GM08714 (cell line): ENCODE measurements around the gene RNF17.
"Not testable (repeated sequence)": the region's sequence is repeated elsewhere in the genome, so short reads cannot be mapped to it uniquely, and the experiment has no call there.

Experiments used
- H3K4me3 ChIP-seq: fragments of 200-500 bp; sonication (Bioruptor generic); 2 replicates; pipeline ENCODE4 v1.5.1; 2014; ENCODE audit warnings: mild to moderate bottlenecking, low read length, inconsistent platforms
- ZNF274 ChIP-seq: IDR thresholded peaks from 2 replicates; pipeline ENCODE4 v1.6.1; 2012; ENCODE audit warnings: mild to moderate bottlenecking, low read depth, low read length

Gene RNF17

GRCh38 chr13:24764276-24764630 lies 284 bp downstream of the RNF17 start:
- TF ChIP-seq ZNF274: no peak
- H3K4me3 ChIP-seq: no peak overlapping the region

- H3K4me3 ChIP-seq: no peak overlapping the region
- TF ChIP-seq ZNF274: no peak
These were observed 13.2 kb downstream of the RNF17 start for GRCh38 chr13:24777171-24777570.

GRCh38 chr13:24784319-24784718 lies 20.4 kb downstream of the RNF17 start:
- H3K4me3 ChIP-seq: no peak overlapping the region
- TF ChIP-seq ZNF274: no peak

GRCh38 chr13:24788538-24788937 lies 24.6 kb downstream of the RNF17 start:
- H3K4me3 ChIP-seq: no peak overlapping the region
- no peak for TF ChIP-seq ZNF274

GRCh38 chr13:24802074-24802473 lies 38.1 kb downstream of the RNF17 start:
- TF ChIP-seq ZNF274: no peak
- H3K4me3 ChIP-seq: no peak overlapping the region

GRCh38 chr13:24821207-24821606 lies 57.2 kb downstream of the RNF17 start:
- TF ChIP-seq ZNF274: no peak
- no peak overlapping the region for H3K4me3 ChIP-seq

GRCh38 chr13:24822640-24823039 lies 58.7 kb downstream of the RNF17 start:
- H3K4me3 ChIP-seq: no peak overlapping the region
- no peak for TF ChIP-seq ZNF274

GRCh38 chr13:24823122-24823710 lies 59.2 kb downstream of the RNF17 start:
- H3K4me3 ChIP-seq: not testable (repeated sequence)

GRCh38 chr13:24827799-24828198 lies 63.8 kb downstream of the RNF17 start:
- TF ChIP-seq ZNF274: no peak
- no peak overlapping the region for H3K4me3 ChIP-seq

GRCh38 chr13:24834902-24835510 lies 71.0 kb downstream of the RNF17 start:
- no peak for TF ChIP-seq ZNF274
- no peak overlapping the region for H3K4me3 ChIP-seq

- H3K4me3 ChIP-seq: not testable (repeated sequence)
These were observed 73.6 kb downstream of the RNF17 start for GRCh38 chr13:24837528-24837927.

- no peak for TF ChIP-seq ZNF274
These were observed 78.7 kb downstream of the RNF17 start for GRCh38 chr13:24842549-24843274.

GRCh38 chr13:24851546-24851945 lies 87.6 kb downstream of the RNF17 start:
- H3K4me3 ChIP-seq: no peak overlapping the region
- no peak for TF ChIP-seq ZNF274

More at GRCh38 chr13:24842549-24843274, 78.7 kb downstream of the RNF17 start:
- no peak overlapping the region for H3K4me3 ChIP-seq

- no peak for TF ChIP-seq ZNF274
- H3K4me3 ChIP-seq: no peak overlapping the region
These were observed 90.3 kb downstream of the RNF17 start for GRCh38 chr13:24854311-24854710.

GRCh38 chr13:24858953-24859352 lies 95.0 kb downstream of the RNF17 start:
- TF ChIP-seq ZNF274: no peak
- H3K4me3 ChIP-seq: no peak overlapping the region
